SU-DHL-6 (cell line): ENCODE data around the gene GBA2.

ENCODE experiments used
- H2AFZ ChIP-seq: fragments of 200-600 bp; sonication (generic); 2 replicates; pipeline ENCODE4 v1.6.1; 2014; ENCODE audit warnings: low read depth, mild to moderate bottlenecking, moderate library complexity, mixed read lengths, antibody characterized with exemption, low read length; ENCODE audit not compliant: severe bottlenecking
- H3F3A ChIP-seq: fragments of 200-600 bp; shearing (Covaris generic); 2 replicates; pipeline ENCODE4 v1.6.0; 2016; ENCODE audit warnings: antibody characterized with exemption, mild to moderate bottlenecking; ENCODE audit not compliant: insufficient read depth
- H3K27ac ChIP-seq: fragments of 200-600 bp; sonication (generic); 2 replicates; pipeline ENCODE4 v1.5.1; 2016; ENCODE audit warnings: low read depth, mild to moderate bottlenecking, low read length, moderate library complexity, mixed read lengths
- H3K27me3 ChIP-seq: fragments of 200-600 bp; sonication (generic), shearing (Covaris generic); 2 replicates; pipeline ENCODE4 v1.6.0; 2014; ENCODE audit warnings: mild to moderate bottlenecking, low read length
- H3K36me3 ChIP-seq: fragments of 200-600 bp; sonication (generic); 2 replicates; pipeline ENCODE4 v1.6.1; 2014; ENCODE audit warnings: mild to moderate bottlenecking, low read length, mixed read lengths
- H3K4me2 ChIP-seq: fragments of 300-600, 200-600 bp; shearing (Covaris generic), sonication (generic); 2 replicates; pipeline ENCODE4 v1.6.0; 2014; ENCODE audit warnings: low read length, low read depth, mild to moderate bottlenecking; ENCODE audit not compliant: poor library complexity, severe bottlenecking
- H3K4me3 ChIP-seq: fragments of 200-600 bp; sonication (generic); 2 replicates; pipeline ENCODE4 v1.5.1; 2014; ENCODE audit warnings: antibody characterized with exemption, low read length, mild to moderate bottlenecking, mixed read lengths; ENCODE audit not compliant: insufficient read depth, poor library complexity, severe bottlenecking
- H3K79me2 ChIP-seq: fragments of 200-600 bp; sonication (generic); 2 replicates; pipeline ENCODE4 v1.6.1; 2014; ENCODE audit warnings: mild to moderate bottlenecking, low read length, moderate library complexity; ENCODE audit not compliant: insufficient read depth
- H3K9ac ChIP-seq: fragments of 200-600 bp; sonication (generic); 2 replicates; pipeline ENCODE4 v1.7.0; 2014; ENCODE audit warnings: mild to moderate bottlenecking, low read length
- H3K9me2 ChIP-seq: fragments of 200-600 bp; sonication (generic); replicated peaks from 2 replicates; pipeline ENCODE4 v1.6.1; 2014; ENCODE audit warnings: low read length; ENCODE audit not compliant: insufficient read depth
- H3K9me3 ChIP-seq: fragments of 200-600 bp; sonication (generic); 2 replicates; pipeline ENCODE4 v1.6.1; 2014; ENCODE audit warnings: low read length, mixed read lengths; ENCODE audit not compliant: insufficient read depth
- H4K20me1 ChIP-seq: fragments of 200-600 bp; sonication (generic); 2 replicates; pipeline ENCODE4 v1.6.1; 2014; ENCODE audit warnings: low read depth, mild to moderate bottlenecking, antibody characterized with exemption, low read length, moderate library complexity, mixed read lengths
- CTCF ChIP-seq: fragments of 200-600 bp; sonication (generic); IDR thresholded peaks from one replicate; pipeline ENCODE4 v1.5.1; 2017; ENCODE audit warnings: antibody characterized with exemption, mild to moderate bottlenecking, low read length, moderate library complexity; ENCODE audit not compliant: insufficient read depth, poor library complexity, severe bottlenecking
- EZH2phosphoT487 ChIP-seq: fragments of 200-600 bp; sonication (generic), shearing (Covaris generic); conservative IDR thresholded peaks from 2 replicates; pipeline ENCODE4 v1.6.1; 2018; ENCODE audit warnings: mild to moderate bottlenecking, antibody characterized with exemption, low read length, moderate library complexity, mixed read lengths

GBA2 gene

GRCh38 chr9:35703906-35704672, 44.9 kb downstream of the GBA2 start:
- Histone ChIP-seq H3K27me3 (no peaks in the 10 kb centered on the region), H4K20me1 (no peaks in the 10 kb centered on the region), H3K9ac (no peak overlapping the region), H3K9me3 (no peaks in the 10 kb centered on the region), H2AFZ (no peak overlapping the region), H3K4me3 (no peak overlapping the region), H3K79me2 (no peaks in the 10 kb centered on the region), H3F3A (no peaks in the 10 kb centered on the region), H3K9me2 (no peaks in the 10 kb centered on the region), H3K27ac (no peak overlapping the region), H3K36me3 (peaks cover 23% of the 10 kb centered on the region; the same call in 1 of the 2 replicates), H3K4me2 (no peak overlapping the region)
- no peak for TF ChIP-seq CTCF
- TF ChIP-seq EZH2phosphoT487 = no peak

DNA sequence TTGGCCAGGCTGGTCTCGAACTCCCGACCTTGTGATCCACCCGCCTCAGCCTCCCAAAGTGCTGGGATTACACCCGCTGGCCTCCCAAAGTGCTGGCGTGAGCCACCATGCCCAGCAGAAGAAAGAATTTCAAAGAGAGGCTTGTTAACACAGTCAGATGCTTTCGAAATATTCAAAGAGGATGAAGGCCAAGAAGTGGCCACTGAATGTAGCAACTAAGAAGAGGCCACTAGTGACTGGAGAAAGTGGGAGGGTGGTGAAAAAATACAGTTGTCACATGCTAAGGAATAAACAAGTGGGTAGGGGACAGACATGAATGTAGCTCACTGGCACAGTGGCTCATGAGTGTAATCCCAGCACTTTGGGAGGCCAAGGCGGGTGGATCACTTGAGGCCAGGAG, 46.3 kb downstream of the GBA2 start:
- Histone ChIP-seq H3K4me2 (no peak overlapping the region), H3F3A (no peaks in the 10 kb centered on the region), H4K20me1 (no peaks in the 10 kb centered on the region), H3K9me3 (no peaks in the 10 kb centered on the region), H3K27me3 (no peaks in the 10 kb centered on the region), H3K9ac (no peak overlapping the region), H2AFZ (no peak overlapping the region), H3K9me2 (no peaks in the 10 kb centered on the region), H3K27ac (no peak overlapping the region), H3K4me3 (no peak overlapping the region), H3K36me3 (peaks cover 20% of the 10 kb centered on the region; the same call in 1 of the 2 replicates), H3K79me2 (no peaks in the 10 kb centered on the region)
- TF ChIP-seq EZH2phosphoT487 (no peak), CTCF (no peak)

DNA sequence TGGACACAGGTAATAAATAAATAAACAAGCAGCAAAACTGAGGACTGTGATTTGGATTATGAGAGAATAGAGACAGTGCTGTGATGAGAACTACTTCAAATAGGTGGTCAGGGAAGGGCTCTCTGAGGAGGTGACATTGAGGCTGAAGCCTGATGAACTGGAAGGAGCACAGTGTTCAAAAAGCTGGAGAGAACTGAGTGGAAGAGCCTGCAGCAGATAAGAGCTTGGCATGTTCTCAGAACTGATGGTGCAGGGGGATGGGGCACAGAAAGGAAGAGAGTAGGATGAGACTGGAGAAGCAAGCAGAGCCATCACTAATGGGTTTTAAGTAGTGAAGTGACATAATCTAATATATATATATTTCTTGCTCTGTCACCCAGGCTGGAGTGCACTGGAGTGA, 48.1 kb downstream of the GBA2 start:
- no peaks in the 10 kb centered on the region for H3K9me2 ChIP-seq
- H3K9me3 ChIP-seq = no peaks in the 10 kb centered on the region
- H3K4me2 ChIP-seq = no peak overlapping the region
- peaks cover 20% of the 10 kb centered on the region; the same call in 1 of the 2 replicates for H3K36me3 ChIP-seq
- no peak overlapping the region for H2AFZ ChIP-seq
- no peak overlapping the region for H3K27ac ChIP-seq
- no peaks in the 10 kb centered on the region for H3K27me3 ChIP-seq
- no peaks in the 10 kb centered on the region for H4K20me1 ChIP-seq
- no peaks in the 10 kb centered on the region for H3F3A ChIP-seq
- TF ChIP-seq CTCF (no peak), EZH2phosphoT487 (no peak)
- H3K9ac ChIP-seq = no peak overlapping the region
- no peak overlapping the region for H3K4me3 ChIP-seq
- no peaks in the 10 kb centered on the region for H3K79me2 ChIP-seq
